Pulmonary artery endothelial cell (primary cell): ENCODE data around the gene TNFRSF21. TPM values are rescaled to one million over a fixed set of nuclear protein-coding genes. Genes with fewer than 3 reads are reported as not detected.
"Not testable (repeated sequence)": the region's sequence is repeated elsewhere in the genome, so short reads cannot be mapped to it uniquely, and the experiment has no call there.

Source experiments
- DNase-seq: peaks from one replicate; pipeline ENCODE4 v3.0.0-alpha.2; 2011; ENCODE audit warnings: low read depth, low spot score
- total RNA-seq: library from RNA; depleted of rRNA; stranded (reverse); fragments of >200 nt; gene quantifications from 2 replicates; pipeline ENCODE4 v1.2.3, GENCODE V29; 2014

TNFRSF21 gene
- total RNA-seq, 1 donor from 2014 or later: 13.4 TPM

- no peak for DNase-seq
Measured at GRCh38 chr6:47229255-47229654, 80.5 kb downstream of the TNFRSF21 start.

GRCh38 chr6:47228093-47228492 lies 81.6 kb downstream of the TNFRSF21 start:
- DNase-seq: not testable (repeated sequence)

GRCh38 chr6:47223251-47223650 lies 86.5 kb downstream of the TNFRSF21 start:
- not testable (repeated sequence) for DNase-seq

DNA sequence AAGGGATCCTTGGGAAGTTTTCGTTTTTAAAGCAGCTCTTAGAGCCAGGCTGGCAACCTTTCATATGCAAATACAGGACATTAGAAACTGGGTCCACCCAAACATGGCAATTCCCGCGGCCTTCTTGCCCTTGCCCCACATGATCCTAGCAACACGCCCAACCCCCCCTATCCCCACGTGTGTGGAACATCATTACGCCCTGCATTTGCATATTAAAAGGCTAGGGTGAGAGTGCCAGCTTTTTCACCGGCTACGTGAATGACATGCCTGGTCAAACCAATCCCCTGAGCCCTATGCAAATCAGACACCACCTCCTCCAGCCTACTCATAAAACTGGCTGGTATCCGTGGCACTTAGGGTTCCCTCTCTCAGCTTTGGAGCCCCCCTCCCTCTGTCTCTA lies 88.1 kb downstream of the TNFRSF21 start:
- DNase-seq: no peak

DNA sequence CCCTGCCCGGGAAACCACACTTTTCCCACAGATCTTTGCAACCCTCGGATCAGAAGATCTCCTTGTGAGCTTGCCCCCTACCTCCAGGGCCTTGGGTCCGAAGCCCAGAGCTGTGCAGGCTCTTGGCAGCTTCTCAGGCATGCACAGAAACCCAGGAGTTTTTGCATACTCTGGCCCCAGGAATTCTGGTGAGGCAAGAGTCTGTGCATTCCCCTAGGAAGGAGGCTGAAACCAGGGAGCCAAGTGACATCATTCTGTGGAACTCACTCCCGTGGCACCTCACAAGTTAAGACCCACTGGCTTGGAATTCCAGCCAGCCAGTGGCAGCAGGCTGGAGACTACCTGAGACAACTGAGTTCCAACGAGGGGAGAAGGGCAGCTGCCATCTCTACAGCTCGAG lies 100.1 kb downstream of the TNFRSF21 start:
- DNase-seq: no peak

GRCh38 chr6:47207261-47207660 lies 102.4 kb downstream of the TNFRSF21 start:
- DNase-seq: no peak

DNA sequence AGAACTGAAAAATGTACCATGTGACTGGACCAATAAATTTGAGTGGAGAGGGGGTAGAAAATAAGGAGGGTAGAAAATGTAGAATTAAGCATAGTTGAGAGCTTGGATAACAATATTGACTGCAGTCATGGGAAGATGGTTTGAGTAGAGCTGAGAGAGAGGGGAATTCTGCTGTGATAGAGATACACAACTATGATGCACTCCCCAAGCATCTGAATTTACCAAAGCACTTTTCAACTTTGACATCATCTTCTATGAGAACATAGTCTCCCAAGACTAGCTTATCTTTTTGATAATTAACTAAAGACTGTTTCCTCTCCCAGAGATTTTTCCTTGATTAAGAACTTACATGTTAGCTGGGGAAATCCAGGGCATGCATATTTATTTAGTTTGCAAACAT lies 103.1 kb downstream of the TNFRSF21 start:
- DNase-seq: no peak

DNA sequence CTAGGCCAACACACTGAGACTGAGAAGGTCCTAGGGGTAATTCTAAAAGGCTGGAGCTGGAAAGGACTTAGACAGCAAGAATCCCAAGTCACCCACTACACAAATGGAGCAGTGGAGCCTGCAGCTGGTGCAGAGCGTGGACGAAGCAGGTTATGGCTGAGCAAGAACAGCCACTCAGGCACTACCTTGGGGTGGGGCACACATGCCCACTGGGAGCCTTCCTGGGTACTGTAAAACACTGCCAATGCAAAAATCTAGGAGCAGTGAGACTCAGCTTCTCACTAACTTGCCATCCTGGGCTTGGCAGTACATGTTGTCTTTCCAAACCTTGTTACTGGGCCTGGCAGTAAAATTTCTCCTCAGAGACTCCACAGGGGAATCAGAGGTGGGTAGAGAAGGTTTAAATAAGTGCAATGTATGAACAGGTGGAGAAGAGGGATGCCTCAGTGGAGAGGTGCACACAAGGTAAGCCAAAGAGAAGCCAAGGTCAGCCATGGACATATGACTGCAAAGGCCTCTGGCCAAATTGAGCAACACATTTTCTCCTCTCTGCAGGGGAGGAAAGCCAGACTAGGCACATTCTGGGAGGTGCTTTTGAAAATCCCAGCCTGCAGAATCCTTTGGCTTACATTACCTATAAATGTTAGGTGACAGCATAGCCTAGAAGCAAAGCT lies 105.6 kb downstream of the TNFRSF21 start:
- no peak for DNase-seq

- DNase-seq: no peak
Measured at GRCh38 chr6:47203266-47203937, 106.3 kb downstream of the TNFRSF21 start.

GRCh38 chr6:47202644-47203205 lies 107.0 kb downstream of the TNFRSF21 start:
- no peak for DNase-seq

DNA sequence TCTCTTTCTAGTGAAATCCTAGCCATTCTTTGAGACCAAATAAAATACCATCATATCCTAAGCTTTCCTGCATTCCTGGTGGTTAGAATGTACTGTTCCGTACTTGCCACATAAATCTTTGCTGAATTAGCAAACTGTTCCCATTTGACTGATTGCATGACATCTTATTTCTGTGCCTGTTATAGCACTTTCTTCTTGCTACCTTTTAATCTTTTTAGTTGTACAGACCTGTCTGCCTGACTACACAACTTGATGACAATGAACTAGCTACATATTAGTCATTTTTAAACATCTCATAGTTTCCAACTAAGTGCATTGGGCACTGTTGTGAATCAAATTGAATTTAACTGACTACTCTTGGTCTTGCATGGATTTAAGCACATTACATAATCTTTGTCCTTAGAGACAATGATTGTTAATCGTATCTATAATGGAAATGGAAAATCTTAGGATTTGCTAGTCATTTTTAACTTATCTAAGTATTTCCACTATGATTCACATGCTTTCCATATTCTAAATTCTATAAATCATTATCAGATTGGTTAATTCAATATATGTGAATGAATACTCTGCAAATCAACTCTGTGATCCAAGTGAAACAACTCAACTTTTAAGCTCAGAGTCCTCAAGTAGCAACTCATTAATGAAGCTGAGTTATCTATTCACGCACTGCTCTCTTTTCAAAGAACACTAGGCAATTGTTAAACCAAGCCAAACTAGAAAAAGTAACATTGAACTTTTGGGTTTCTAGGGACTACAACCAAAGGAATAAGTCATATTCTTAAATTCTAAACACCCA lies 109.0 kb downstream of the TNFRSF21 start:
- DNase-seq: no peak

GRCh38 chr6:47197682-47198640 lies 111.7 kb downstream of the TNFRSF21 start:
- no peak for DNase-seq

- DNase-seq: no peak
Measured at GRCh38 chr6:47196113-47196512, 113.6 kb downstream of the TNFRSF21 start.

GRCh38 chr6:47195011-47195650 lies 114.6 kb downstream of the TNFRSF21 start:
- DNase-seq: no peak

DNA sequence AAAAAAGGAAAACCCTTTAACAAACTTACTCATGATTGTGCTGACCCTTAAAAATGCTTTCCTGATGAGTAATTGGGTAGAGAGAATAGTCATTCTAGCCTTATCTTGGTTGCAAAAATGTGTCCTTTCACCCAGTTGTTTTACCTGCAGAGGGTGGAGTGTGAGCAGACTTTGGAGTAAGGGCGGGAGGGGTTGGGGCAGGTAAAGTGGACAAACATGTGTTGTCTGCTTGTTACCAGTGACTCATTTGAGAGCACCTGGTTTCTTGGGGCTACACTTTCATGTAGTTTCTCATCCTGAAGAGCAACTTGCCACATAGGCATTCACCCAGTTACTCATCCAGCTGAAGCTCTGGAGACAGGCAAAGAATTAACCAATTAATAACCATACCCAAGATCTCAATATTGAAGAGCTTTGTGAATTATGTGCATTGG lies 121.1 kb downstream of the TNFRSF21 start:
- no peak for DNase-seq

DNA sequence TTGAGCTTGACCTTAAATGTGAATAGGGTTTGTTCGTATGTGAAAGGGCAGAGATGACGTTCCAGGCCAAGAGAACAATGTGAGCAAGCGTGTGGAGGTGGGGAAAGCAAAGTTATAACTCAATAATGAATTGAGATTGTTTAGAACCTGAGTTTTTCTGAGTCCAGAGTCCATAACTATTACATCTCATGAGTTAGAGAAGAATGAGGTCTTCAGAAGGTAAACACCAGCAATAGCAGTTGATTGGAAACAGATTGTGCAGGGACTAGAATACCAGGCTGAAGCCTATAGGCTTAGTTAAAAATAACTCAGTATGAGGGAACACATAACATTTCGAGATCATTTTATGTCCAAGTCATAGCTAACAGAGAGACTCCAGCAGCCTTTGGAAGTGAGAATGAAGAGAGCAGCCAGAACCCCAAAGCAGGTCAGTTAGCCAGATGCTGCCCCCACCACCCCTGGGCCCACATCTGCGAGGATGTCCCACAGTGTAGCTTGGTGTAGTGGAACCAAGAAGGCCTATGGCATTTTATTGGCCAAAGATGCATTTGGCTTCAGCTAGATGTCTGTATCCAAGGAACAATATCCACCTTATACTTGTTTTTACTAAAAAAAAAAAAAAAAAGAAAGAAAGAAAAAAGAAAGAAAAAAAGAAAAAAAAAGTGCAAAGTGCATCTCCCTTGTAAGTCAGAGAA lies 121.7 kb downstream of the TNFRSF21 start:
- DNase-seq: no peak

- DNase-seq: no peak
Measured at GRCh38 chr6:47187113-47187512, 122.6 kb downstream of the TNFRSF21 start.

GRCh38 chr6:47182291-47182957 lies 127.3 kb downstream of the TNFRSF21 start:
- DNase-seq: no peak

GRCh38 chr6:47181681-47182080 lies 128.0 kb downstream of the TNFRSF21 start:
- no peak for DNase-seq
